Endodermal cell (in vitro differentiated cells): ENCODE data around the gene KRT6B. TPM values are rescaled to one million over a fixed set of nuclear protein-coding genes. Genes with fewer than 3 reads are reported as not detected.
A peak's percentile ranks its signal among the peaks of the same experiment; 100 is the strongest.

Experiments used
- DNase-seq: peaks from one replicate; pipeline ENCODE4 v3.0.0-alpha.2; 2017
- H3K27ac ChIP-seq: 2 replicates; pipeline ENCODE4 v1.5.1; 2013; ENCODE audit warnings: mild to moderate bottlenecking, low read depth, low read length, moderate library complexity
- H3K27me3 ChIP-seq: 2 replicates; pipeline ENCODE4 v1.6.1; 2013; ENCODE audit warnings: mild to moderate bottlenecking, low read length, moderate library complexity; ENCODE audit not compliant: insufficient read depth, control insufficient read depth, poor library complexity, severe bottlenecking
- H3K36me3 ChIP-seq: 2 replicates; pipeline ENCODE4 v1.7.0; 2013; ENCODE audit warnings: mild to moderate bottlenecking, low read length, moderate library complexity; ENCODE audit not compliant: control insufficient read depth, insufficient read depth
- H3K4me1 ChIP-seq: one replicate; pipeline ENCODE4 v1.7.0; 2013; ENCODE audit warnings: low read length; ENCODE audit not compliant: control insufficient read depth, insufficient read depth
- H3K4me3 ChIP-seq: 2 replicates; pipeline ENCODE4 v1.5.1; 2013; ENCODE audit warnings: mild to moderate bottlenecking, low read length, moderate library complexity
- H3K9ac ChIP-seq: 2 replicates; pipeline ENCODE4 v1.6.1; 2013; ENCODE audit warnings: mild to moderate bottlenecking, low read length, moderate library complexity; ENCODE audit not compliant: poor library complexity, severe bottlenecking; ENCODE audit errors: extremely low read depth
- H3K9me3 ChIP-seq: 2 replicates; pipeline ENCODE4 v1.6.1; 2013; ENCODE audit warnings: mild to moderate bottlenecking, low read length, moderate library complexity; ENCODE audit not compliant: control insufficient read depth
- H3K27ac Mint-ChIP-seq: 2 replicates; pipeline ENCODE4 v1.8.0; 2020; ENCODE audit warnings: mixed read lengths
- H3K27me3 Mint-ChIP-seq: 2 replicates; pipeline ENCODE4 v1.8.0; 2021; ENCODE audit warnings: mild to moderate bottlenecking, mixed read lengths; ENCODE audit not compliant: insufficient read depth
- H3K36me3 Mint-ChIP-seq: 2 replicates; pipeline ENCODE4 v1.8.0; 2020; ENCODE audit warnings: low read depth, mixed read lengths
- H3K4me1 Mint-ChIP-seq: 2 replicates; pipeline ENCODE4 v1.8.0; 2020; ENCODE audit warnings: mixed read lengths
- H3K4me3 Mint-ChIP-seq: 2 replicates; pipeline ENCODE4 v1.8.0; 2020; ENCODE audit warnings: mild to moderate bottlenecking, moderate library complexity, mixed read lengths
- H3K9me3 Mint-ChIP-seq: 2 replicates; pipeline ENCODE4 v1.8.0; 2020; ENCODE audit warnings: mild to moderate bottlenecking, mixed read lengths
- WGBS, 2 experiments: methylation state at CpG; one replicate each; pipeline versions ENCODE4 v1.1.5 to v1.1.7; 2013; ENCODE audit warnings: missing lambda C conversion rate in 2 of 2, mixed read lengths in 1 of 2; ENCODE audit not compliant: insufficient coverage in 1 of 2, insufficient read length in 1 of 2; 5-methylcytosine and 5-hydroxymethylcytosine counted together
- total RNA-seq, 2 donors: library from RNA; stranded (reverse); fragmentation: NEBNext Ultra II Directional in 1 of 2; extraction: Animal tissue kit (Norgen Biotek cat#: 25700) in 1 of 2; gene quantifications; 2 replicates in 1 of 2; 3 replicates in 1 of 2; pipeline ENCODE4 v1.2.1, GENCODE V29; 2021
- TF ChIP-seq, protein P1 (sequence below): fragments of 200-600 bp; sonication (generic); conservative IDR thresholded peaks from 2 replicates; pipeline ENCODE4 v1.5.0; 2021; ENCODE audit warnings: antibody characterized with exemption, mild to moderate bottlenecking

KRT6B gene
- total RNA-seq, 2 donors from 2014 or later = not detected

DNA sequence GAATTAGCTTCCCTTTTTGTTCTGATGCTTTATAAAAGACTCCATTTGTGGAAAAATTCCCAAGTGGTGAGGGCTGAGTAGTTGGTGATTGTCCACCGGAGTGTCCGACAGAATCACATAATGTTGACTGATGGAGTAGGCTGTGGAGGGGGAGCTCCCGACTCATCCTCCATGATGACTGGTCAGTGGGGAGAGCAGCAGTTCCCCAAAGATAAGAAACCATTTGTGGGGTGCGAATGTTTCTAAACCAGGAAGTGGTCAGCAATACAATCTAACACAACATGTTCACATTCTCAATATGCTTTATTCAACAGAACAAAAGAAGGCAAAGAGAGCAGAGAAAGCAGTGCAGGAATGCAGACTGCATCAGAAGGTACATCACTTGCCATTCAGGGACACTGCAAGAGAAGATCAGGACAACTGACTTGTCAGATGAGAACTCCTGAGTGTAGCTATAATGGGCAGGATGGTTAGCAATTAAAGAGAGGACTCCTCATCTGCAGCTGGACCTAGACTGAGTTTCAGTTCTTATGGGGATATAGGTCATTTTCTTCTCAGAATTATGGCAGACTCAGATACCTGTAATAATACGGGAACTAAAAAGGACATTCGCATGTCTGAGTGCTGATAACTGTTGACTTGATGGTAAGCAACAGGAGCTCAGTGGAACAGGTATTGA, 5.4 kb downstream of the KRT6B start:
- peak; percentile 17 for DNase-seq
- Histone ChIP-seq H3K36me3 (no peaks in the 10 kb centered on the region), H3K4me1 (no peaks in the 10 kb centered on the region), H3K27ac (no peak overlapping the region), H3K9me3 (no peaks in the 10 kb centered on the region), H3K27me3 (no peaks in the 10 kb centered on the region), H3K9ac (no peak overlapping the region), H3K4me3 (no peak overlapping the region)
- Mint-ChIP-seq H3K9me3 (no peaks in the 10 kb centered on the region), H3K36me3 (no peaks in the 10 kb centered on the region), H3K4me3 (no peak overlapping the region), H3K4me1 (peaks cover 4% of the 10 kb centered on the region), H3K27ac (no peak overlapping the region), H3K27me3 (peaks cover 17% of the 10 kb centered on the region)
- TF ChIP-seq, protein P1, sequence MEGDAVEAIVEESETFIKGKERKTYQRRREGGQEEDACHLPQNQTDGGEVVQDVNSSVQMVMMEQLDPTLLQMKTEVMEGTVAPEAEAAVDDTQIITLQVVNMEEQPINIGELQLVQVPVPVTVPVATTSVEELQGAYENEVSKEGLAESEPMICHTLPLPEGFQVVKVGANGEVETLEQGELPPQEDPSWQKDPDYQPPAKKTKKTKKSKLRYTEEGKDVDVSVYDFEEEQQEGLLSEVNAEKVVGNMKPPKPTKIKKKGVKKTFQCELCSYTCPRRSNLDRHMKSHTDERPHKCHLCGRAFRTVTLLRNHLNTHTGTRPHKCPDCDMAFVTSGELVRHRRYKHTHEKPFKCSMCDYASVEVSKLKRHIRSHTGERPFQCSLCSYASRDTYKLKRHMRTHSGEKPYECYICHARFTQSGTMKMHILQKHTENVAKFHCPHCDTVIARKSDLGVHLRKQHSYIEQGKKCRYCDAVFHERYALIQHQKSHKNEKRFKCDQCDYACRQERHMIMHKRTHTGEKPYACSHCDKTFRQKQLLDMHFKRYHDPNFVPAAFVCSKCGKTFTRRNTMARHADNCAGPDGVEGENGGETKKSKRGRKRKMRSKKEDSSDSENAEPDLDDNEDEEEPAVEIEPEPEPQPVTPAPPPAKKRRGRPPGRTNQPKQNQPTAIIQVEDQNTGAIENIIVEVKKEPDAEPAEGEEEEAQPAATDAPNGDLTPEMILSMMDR = no peak
- WGBS, 2 experiments = 93% methylated on average over 3 to 6 of the region's 6 CpGs

DNA sequence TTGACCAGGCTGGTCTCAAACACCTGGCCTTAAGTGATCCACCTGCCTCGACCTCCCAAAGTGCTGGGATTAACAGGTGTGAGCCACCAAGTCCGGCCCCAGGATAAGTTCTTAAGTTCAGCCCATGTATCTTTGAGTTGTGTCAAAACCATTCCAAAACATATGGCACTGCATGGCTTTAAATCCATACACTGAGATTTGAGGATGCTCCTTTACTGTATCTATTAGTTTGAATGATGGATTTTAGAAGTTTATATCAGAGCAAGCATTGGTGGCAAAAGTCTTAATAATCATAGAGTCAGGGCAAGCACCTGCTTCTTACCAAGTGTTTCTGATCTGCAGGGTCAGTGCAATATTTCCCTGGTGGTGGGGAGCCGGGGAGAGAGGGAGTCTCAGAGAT, 6.1 kb downstream of the KRT6B start:
- no peak overlapping the region for H3K4me3 ChIP-seq
- peak; percentile 13 for DNase-seq
- peaks cover 4% of the 10 kb centered on the region for H3K4me1 Mint-ChIP-seq
- WGBS, 2 experiments = 73 to 78% methylated on average over 2 to 3 of the region's 3 CpGs
- no peak overlapping the region for H3K27ac Mint-ChIP-seq
- no peaks in the 10 kb centered on the region for H3K9me3 Mint-ChIP-seq
- TF ChIP-seq, protein P1 = no peak
- H3K36me3 ChIP-seq = no peaks in the 10 kb centered on the region
- no peak overlapping the region for H3K9ac ChIP-seq
- H3K36me3 Mint-ChIP-seq = no peaks in the 10 kb centered on the region
- no peaks in the 10 kb centered on the region for H3K9me3 ChIP-seq
- H3K27me3 Mint-ChIP-seq = peaks cover 17% of the 10 kb centered on the region
- H3K27me3 ChIP-seq = no peaks in the 10 kb centered on the region
- no peak overlapping the region for H3K4me3 Mint-ChIP-seq
- H3K4me1 ChIP-seq = no peaks in the 10 kb centered on the region
- H3K27ac ChIP-seq = no peak overlapping the region

DNA sequence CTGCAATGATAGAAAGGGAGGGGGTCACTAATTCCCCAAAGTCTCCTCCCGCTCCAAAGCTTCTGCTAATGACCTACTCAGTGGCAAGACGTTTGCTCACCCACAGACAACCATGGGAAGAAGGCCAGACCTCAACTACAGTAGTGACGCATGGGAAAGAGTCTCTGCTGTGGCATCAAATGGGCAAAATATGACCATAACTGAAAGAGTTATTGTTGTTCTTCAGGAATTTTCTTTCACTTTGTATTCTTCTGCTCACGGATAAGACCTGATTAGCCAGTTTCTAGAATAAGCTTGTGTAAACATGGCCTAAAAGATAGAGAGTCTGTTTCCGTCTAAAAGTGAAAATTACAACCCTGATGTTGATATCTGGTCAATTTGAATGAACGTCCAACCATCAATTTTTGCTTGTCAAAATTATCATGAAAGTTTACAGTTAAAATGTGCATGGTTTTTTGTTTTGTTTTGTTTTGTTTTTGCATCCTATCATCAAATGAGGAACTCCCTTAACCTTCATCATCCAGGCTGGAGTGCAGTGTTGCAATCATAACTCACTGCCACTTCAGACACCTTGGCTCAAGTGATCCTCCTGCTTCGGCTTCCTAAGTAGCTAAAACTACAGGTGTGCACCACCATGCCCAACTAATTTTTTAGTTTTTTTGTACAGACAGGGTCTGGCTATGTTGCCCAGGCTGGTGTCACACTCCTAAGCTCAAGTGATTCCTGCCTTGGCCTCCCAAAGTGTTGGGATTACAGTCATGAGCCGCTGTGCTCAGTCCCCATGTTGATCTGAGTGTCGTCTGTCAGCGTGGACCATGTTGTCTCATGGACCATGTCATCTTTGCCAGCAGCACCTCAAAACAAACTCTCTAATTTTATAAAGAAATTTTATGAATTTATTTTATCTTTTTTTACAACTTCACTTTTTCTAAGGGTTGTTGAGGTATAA, 7.0 kb downstream of the KRT6B start:
- Mint-ChIP-seq H3K9me3 (no peaks in the 10 kb centered on the region), H3K27ac (no peak overlapping the region), H3K4me3 (no peak overlapping the region), H3K27me3 (peaks cover 8% of the 10 kb centered on the region), H3K4me1 (peaks cover 4% of the 10 kb centered on the region), H3K36me3 (no peaks in the 10 kb centered on the region)
- WGBS, 2 experiments = 82 to 86% methylated on average over 7 to 10 of the region's 10 CpGs
- H3K27me3 ChIP-seq = no peaks in the 10 kb centered on the region
- no peaks in the 10 kb centered on the region for H3K9me3 ChIP-seq
- no peak overlapping the region for H3K27ac ChIP-seq
- H3K36me3 ChIP-seq = no peaks in the 10 kb centered on the region
- H3K4me3 ChIP-seq = no peak overlapping the region
- no peaks in the 10 kb centered on the region for H3K4me1 ChIP-seq
- no peak overlapping the region for H3K9ac ChIP-seq
- peak; percentile 13 for DNase-seq
- TF ChIP-seq, protein P1 = no peak
